Measurements from ENCODE around the gene SNW1.
A peak's percentile ranks its signal among the peaks of the same experiment; 100 is the strongest.

SNW1 gene

GRCh38 chr14:77799863-77800730 is 39.1 kb upstream of the SNW1 start, which contains the start of gene ADCK1 (continued):
- no peak for TF ChIP-seq BCL11B (tag by site-specific recombination; IDR thresholded peaks at IDR 0.05; ENCODE audit: low read depth)
- no peak for TF ChIP-seq ZSCAN16 (tag by site-specific recombination; IDR thresholded peaks at IDR 0.05)
- 0 out of 2 replicates have a peak, but pooled peaks have one; percentile 34 for TF ChIP-seq YY1 (tag by site-specific recombination; IDR thresholded peaks at IDR 0.05)
- TF ChIP-seq GLIS2 (tag by site-specific recombination; IDR thresholded peaks at IDR 0.05): peak; percentile 69
- TF ChIP-seq, protein P1, sequence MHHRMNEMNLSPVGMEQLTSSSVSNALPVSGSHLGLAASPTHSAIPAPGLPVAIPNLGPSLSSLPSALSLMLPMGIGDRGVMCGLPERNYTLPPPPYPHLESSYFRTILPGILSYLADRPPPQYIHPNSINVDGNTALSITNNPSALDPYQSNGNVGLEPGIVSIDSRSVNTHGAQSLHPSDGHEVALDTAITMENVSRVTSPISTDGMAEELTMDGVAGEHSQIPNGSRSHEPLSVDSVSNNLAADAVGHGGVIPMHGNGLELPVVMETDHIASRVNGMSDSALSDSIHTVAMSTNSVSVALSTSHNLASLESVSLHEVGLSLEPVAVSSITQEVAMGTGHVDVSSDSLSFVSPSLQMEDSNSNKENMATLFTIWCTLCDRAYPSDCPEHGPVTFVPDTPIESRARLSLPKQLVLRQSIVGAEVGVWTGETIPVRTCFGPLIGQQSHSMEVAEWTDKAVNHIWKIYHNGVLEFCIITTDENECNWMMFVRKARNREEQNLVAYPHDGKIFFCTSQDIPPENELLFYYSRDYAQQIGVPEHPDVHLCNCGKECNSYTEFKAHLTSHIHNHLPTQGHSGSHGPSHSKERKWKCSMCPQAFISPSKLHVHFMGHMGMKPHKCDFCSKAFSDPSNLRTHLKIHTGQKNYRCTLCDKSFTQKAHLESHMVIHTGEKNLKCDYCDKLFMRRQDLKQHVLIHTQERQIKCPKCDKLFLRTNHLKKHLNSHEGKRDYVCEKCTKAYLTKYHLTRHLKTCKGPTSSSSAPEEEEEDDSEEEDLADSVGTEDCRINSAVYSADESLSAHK (tag by site-specific recombination; IDR thresholded peaks at IDR 0.05): no peak
- no peak for TF ChIP-seq ZBTB21 (tag by site-specific recombination; IDR thresholded peaks at IDR 0.05)
- no peak for TF ChIP-seq ZNF837 (tag by site-specific recombination; IDR thresholded peaks at IDR 0.05)
- peak; percentile 97 for TF ChIP-seq ZBTB20 (tag by site-specific recombination; IDR thresholded peaks at IDR 0.05)
- TF ChIP-seq KLF9 (tag by site-specific recombination; IDR thresholded peaks at IDR 0.05; ENCODE audit: low read depth): peak; percentile 89
- TF ChIP-seq ZNF664 (tag by site-specific recombination; IDR thresholded peaks at IDR 0.05): no peak
- no peak for TF ChIP-seq ZNF280C (tag by site-specific recombination; IDR thresholded peaks at IDR 0.05)
- no peak for TF ChIP-seq ZNF146 (tag by site-specific recombination; IDR thresholded peaks at IDR 0.05)
- TF ChIP-seq ZNF529 (tag by site-specific recombination; IDR thresholded peaks at IDR 0.05; ENCODE audit: insufficient replicate concordance): no peak
- no peak for TF ChIP-seq ELK4 (IDR thresholded peaks at IDR 0.05; ENCODE audit: borderline replicate concordance, low read depth, low read length)
- no peak for TF ChIP-seq ZNF488 (tag by site-specific recombination; IDR thresholded peaks at IDR 0.05)
- peak; percentile 36 for TF ChIP-seq EGR2 (tag by site-specific recombination; IDR thresholded peaks at IDR 0.05; ENCODE audit: low read depth)
- no peak for TF ChIP-seq ZNF175 (tag by site-specific recombination; IDR thresholded peaks at IDR 0.05)
- no peak for TF ChIP-seq ZNF571 (tag by site-specific recombination; IDR thresholded peaks at IDR 0.05)
- TF ChIP-seq HOXC10 (CRISPR knock-in tag; IDR thresholded peaks at IDR 0.05): 0 out of 2 replicates have a peak, but pooled peaks have one; percentile 44
- no peak for TF ChIP-seq ZNF416 (tag by site-specific recombination; IDR thresholded peaks at IDR 0.05)
- TF ChIP-seq ZNF132 (tag by site-specific recombination; IDR thresholded peaks at IDR 0.05; ENCODE audit: borderline replicate concordance): no peak
- TF ChIP-seq, protein P2, sequence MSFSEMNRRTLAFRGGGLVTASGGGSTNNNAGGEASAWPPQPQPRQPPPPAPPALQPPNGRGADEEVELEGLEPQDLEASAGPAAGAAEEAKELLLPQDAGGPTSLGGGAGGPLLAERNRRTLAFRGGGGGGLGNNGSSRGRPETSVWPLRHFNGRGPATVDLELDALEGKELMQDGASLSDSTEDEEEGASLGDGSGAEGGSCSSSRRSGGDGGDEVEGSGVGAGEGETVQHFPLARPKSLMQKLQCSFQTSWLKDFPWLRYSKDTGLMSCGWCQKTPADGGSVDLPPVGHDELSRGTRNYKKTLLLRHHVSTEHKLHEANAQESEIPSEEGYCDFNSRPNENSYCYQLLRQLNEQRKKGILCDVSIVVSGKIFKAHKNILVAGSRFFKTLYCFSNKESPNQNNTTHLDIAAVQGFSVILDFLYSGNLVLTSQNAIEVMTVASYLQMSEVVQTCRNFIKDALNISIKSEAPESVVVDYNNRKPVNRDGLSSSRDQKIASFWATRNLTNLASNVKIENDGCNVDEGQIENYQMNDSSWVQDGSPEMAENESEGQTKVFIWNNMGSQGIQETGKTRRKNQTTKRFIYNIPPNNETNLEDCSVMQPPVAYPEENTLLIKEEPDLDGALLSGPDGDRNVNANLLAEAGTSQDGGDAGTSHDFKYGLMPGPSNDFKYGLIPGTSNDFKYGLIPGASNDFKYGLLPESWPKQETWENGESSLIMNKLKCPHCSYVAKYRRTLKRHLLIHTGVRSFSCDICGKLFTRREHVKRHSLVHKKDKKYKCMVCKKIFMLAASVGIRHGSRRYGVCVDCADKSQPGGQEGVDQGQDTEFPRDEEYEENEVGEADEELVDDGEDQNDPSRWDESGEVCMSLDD (tag by site-specific recombination; IDR thresholded peaks at IDR 0.05): no peak
- peak; percentile 81 for TF ChIP-seq ZNF580 (tag by site-specific recombination; IDR thresholded peaks at IDR 0.05)
- no peak for TF ChIP-seq ZBTB49 (tag by site-specific recombination; IDR thresholded peaks at IDR 0.05; ENCODE audit: low read depth)
- TF ChIP-seq TRIM28 (IDR thresholded peaks at IDR 0.05; ENCODE audit: borderline replicate concordance, low read length): no peak
- TF ChIP-seq ZNF140 (tag by site-specific recombination; IDR thresholded peaks at IDR 0.05): no peak
- TF ChIP-seq ZNF544 (tag by site-specific recombination; IDR thresholded peaks at IDR 0.05): no peak
